Endothelial cell of umbilical vein (primary cell): Measurements from ENCODE around the gene GNAQ.

Experiments
- MYC ChIP-seq: IDR thresholded peaks from one replicate; pipeline ENCODE4 v1.6.1; 2011; ENCODE audit warnings: mild to moderate bottlenecking, low read depth, low read length
- TF ChIP-seq, protein P1 (sequence below), 2 donors: IDR thresholded peaks; 1 replicate in 1 of 2; 2 replicates in 1 of 2; pipeline ENCODE4 v1.5.1; 2011; ENCODE audit warnings: low read length in 2 of 2, mild to moderate bottlenecking in 2 of 2, moderate library complexity in 2 of 2, control low read depth in 1 of 2, inconsistent platforms in 1 of 2, low read depth in 1 of 2; ENCODE audit not compliant: insufficient read depth in 1 of 2; ENCODE audit errors: extremely low read depth in 1 of 2

DNA sequence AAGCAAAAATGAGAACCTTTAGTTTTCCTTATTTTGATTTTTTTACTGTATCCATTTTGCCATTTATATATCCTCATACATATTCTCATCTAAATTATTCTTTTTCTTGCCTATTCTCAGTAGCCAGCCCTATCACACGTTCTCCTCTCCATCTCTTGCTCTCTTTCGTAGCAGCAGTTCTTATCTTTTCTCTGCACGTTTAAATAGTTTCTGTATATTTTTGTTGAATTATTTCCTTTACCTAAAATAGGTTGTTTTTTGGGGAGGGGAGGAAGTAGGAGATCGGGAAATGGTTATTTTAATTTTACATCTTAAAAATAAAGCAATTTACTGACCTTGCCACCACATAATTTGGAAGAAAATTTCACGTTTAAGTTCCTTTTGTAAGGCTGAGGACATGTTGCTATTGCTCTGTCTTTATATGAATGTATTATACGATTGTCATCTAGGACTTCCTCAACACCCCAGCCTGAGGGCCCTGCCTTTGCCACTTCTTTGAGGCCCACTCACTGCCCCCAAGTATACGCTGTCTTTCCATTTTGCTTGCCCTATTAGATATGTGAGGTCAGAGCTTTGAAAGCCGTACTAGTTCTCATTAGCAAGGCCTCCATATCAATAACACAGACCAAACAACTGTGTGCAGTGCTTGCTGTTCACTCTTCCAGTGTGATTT lies 140.3 kb downstream of the GNAQ start:
- no peak for TF ChIP-seq MYC
- TF ChIP-seq, protein P1, sequence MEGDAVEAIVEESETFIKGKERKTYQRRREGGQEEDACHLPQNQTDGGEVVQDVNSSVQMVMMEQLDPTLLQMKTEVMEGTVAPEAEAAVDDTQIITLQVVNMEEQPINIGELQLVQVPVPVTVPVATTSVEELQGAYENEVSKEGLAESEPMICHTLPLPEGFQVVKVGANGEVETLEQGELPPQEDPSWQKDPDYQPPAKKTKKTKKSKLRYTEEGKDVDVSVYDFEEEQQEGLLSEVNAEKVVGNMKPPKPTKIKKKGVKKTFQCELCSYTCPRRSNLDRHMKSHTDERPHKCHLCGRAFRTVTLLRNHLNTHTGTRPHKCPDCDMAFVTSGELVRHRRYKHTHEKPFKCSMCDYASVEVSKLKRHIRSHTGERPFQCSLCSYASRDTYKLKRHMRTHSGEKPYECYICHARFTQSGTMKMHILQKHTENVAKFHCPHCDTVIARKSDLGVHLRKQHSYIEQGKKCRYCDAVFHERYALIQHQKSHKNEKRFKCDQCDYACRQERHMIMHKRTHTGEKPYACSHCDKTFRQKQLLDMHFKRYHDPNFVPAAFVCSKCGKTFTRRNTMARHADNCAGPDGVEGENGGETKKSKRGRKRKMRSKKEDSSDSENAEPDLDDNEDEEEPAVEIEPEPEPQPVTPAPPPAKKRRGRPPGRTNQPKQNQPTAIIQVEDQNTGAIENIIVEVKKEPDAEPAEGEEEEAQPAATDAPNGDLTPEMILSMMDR (IDR thresholded peaks at IDR 0.05; ENCODE audit: extremely low read depth in 1 of 2, insufficient read depth in 1 of 2, low read depth in 1 of 2, low read length in 2 of 2) = no peak
